ENCODE measurements around the gene SERINC1.

The SERINC1 gene

DNA sequence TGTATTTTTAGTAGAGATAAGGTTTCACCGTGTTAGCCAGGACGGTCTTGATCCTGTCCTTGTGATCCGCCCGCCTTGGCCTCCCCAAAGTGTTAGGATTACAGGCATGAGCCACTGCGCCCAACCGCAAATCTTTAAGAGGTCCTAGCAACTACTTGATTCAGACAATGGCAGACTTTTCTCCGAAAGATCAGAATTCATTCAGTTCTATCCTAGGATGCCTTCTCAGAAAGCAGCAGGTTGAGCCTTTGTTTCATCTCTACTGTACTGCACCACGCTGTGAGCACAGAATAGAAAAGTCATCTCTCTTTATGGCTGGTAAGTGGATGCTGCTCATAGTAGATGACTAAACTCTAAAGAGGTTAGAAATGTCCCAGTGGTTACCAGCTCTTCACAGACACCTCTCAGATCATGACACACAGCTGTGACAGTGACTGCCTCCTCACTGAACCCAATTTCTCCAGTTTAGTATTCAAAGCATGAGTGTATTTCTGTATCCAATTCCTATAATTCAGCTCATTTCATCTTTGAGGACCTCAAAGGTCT lies 78.2 kb downstream of the SERINC1 start:
- no peak for DNase-seq (ENCODE audit: low read depth in 2 of 2)
